HG03521 (cell line): ENCODE results near the gene CHI3L2.

Experiments used
- ATAC-seq: cut with Tn5 transposase; IDR thresholded peaks from one replicate; pipeline ENCODE4 v1.9.1; 2021; ENCODE audit warnings: mild to moderate bottlenecking, moderate library complexity; ENCODE audit not compliant: unreplicated experiment

The CHI3L2 gene

GRCh38 chr1:111290104-111290503, 62.6 kb downstream of the CHI3L2 start:
- ATAC-seq: no peak

DNA sequence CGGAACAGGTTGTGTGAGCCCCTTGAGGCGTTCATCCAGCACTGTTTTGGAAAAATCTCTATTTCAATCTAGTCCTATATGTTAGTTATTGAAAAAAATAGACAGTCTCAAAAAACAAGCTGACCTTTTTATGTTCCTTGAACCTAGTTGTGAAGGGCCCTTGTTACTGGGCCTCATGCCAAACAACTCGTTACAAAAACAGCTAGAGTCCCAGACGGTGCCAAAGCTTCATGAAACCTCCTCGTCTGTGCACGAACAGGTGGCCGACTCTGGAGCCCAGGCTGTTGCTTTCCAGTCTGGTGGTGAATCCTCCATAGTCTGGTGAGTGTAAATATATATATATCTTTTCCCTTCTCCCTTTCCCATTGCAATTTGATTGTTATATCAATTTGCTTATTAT, 63.1 kb downstream of the CHI3L2 start, which contains the start of gene CHIA:
TSS of gene CHIA (plus strand) at position 222 of the 400 bp plus-strand sequence. CDS start 19,617 bp downstream, outside the sequence.
- no peak for ATAC-seq
